Activated CD4-positive, alpha-beta T cell treated with anti-CD3 and anti-CD28 coated beads, Interleukin-2, Interleukin-4, amounts not matched to agents 100 ng/mL and 50 ng/mL, durations not matched to agents 16 hours and 8 hours (primary cell): ENCODE results near the gene NKPD1.

Experiments used
- DNase-seq: peaks from one replicate; pipeline ENCODE4 v3.0.0-alpha.2; 2020; ENCODE audit warnings: low spot score

Gene NKPD1

GRCh38 chr19:45172611-45173208 is 11.9 kb upstream of the NKPD1 start:
- no peak for DNase-seq

GRCh38 chr19:45172173-45172572 is 11.4 kb upstream of the NKPD1 start:
- DNase-seq = no peak

GRCh38 chr19:45171211-45171623 is 10.4 kb upstream of the NKPD1 start:
- peak; percentile 65 for DNase-seq

- DNase-seq = no peak
Observed at GRCh38 chr19:45170146-45171106, 9.6 kb upstream of the NKPD1 start.

GRCh38 chr19:45169602-45170001 is 8.8 kb upstream of the NKPD1 start:
- DNase-seq = no peak

- no peak for DNase-seq
Observed at GRCh38 chr19:45168767-45169351, 8.1 kb upstream of the NKPD1 start.

GRCh38 chr19:45166723-45167252 is 6.0 kb upstream of the NKPD1 start:
- DNase-seq = no peak

- peak; percentile 62 for DNase-seq
Observed at GRCh38 chr19:45164577-45165335, 4.0 kb upstream of the NKPD1 start.

GRCh38 chr19:45163751-45164460 is 3.1 kb upstream of the NKPD1 start:
- DNase-seq = no peak

GRCh38 chr19:45163156-45163555 is 2.4 kb upstream of the NKPD1 start:
- DNase-seq = no peak

GRCh38 chr19:45162608-45163143 is 1.9 kb upstream of the NKPD1 start:
- no peak for DNase-seq

- no peak for DNase-seq
Observed at GRCh38 chr19:45161738-45162607, 1.2 kb upstream of the NKPD1 start.

GRCh38 chr19:45159971-45160324 is 834 bp downstream of the NKPD1 start:
- DNase-seq = no peak

- DNase-seq = no peak
Observed at GRCh38 chr19:45159210-45159970, 1.4 kb downstream of the NKPD1 start.

- no peak for DNase-seq
Observed at GRCh38 chr19:45158503-45159209, 2.1 kb downstream of the NKPD1 start.

- DNase-seq = no peak
Observed at GRCh38 chr19:45156751-45157150, 4.0 kb downstream of the NKPD1 start.

- DNase-seq = no peak
Observed at GRCh38 chr19:45156011-45156630, 4.7 kb downstream of the NKPD1 start.
